Left renal pelvis (tissue), 4 donors: ENCODE data around the gene HNRNPA3. TPM values are rescaled to one million over a fixed set of nuclear protein-coding genes. Genes with fewer than 3 reads are reported as not detected.
A peak's percentile ranks its signal among the peaks of the same experiment; 100 is the strongest.

Source experiments
- DNase-seq, 4 donors: peaks; one replicate each; pipeline ENCODE4 v3.0.0-alpha.2; 2013; ENCODE audit warnings: low read depth in 4 of 4, low spot score in 3 of 4
- polyA plus RNA-seq, 4 donors: library from polyadenylated mRNA; unstranded; fragments of 120-200 nt; gene quantifications; one replicate each; pipeline ENCODE4 v1.2.1, GENCODE V29; 2013; ENCODE audit not compliant: insufficient read length in 4 of 4

HNRNPA3 gene
- polyA plus RNA-seq, 4 donors, result 502 to 720 (median 604) TPM

GRCh38 chr2:177251165-177251542 is 38.6 kb downstream of the HNRNPA3 start:
- no peak for DNase-seq

- no peak for DNase-seq
These were observed 40.4 kb downstream of the HNRNPA3 start for GRCh38 chr2:177252808-177253531.

- DNase-seq, result no peak
These were observed 41.1 kb downstream of the HNRNPA3 start for GRCh38 chr2:177253704-177254103.

DNA sequence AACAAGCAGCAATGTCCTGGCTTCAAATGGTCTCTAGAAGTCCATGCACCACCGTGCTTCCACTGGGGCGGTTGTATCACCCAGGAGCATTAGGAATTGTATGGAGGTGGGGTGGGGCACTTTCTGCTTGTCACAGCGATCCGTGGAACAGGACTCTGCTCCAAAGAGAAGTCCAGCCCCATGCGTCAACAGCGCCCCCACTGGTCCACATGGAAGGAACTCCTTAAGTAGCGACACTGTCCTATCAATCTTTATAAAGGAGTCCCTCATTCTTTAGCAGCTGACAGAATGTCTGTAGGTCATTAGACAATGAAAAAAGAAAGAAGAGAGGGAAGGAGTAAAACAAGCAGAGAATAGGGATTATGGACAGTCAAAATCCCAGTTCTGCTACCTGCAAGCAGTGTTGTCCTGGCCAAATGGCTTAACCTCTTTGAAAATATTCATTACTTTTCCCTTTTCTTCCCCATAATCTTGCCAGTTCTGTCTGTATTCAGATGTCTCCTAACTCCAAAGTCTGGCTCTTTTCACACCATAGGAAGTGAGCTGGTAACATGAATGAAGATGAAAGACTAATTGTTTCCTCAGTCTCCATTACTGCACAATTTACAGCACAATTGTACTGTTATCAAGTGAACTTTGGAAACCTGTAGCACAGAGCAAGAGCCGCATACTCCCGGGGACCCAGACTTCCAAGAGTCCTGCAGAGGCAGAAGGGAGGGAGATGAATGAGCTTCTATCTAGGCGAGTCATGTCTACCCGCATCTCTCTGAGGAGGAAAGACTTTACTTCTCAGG is 42.0 kb downstream of the HNRNPA3 start:
- DNase-seq, result no peak

- DNase-seq, result no peak
These were observed 42.6 kb downstream of the HNRNPA3 start for GRCh38 chr2:177255227-177255601.

DNA sequence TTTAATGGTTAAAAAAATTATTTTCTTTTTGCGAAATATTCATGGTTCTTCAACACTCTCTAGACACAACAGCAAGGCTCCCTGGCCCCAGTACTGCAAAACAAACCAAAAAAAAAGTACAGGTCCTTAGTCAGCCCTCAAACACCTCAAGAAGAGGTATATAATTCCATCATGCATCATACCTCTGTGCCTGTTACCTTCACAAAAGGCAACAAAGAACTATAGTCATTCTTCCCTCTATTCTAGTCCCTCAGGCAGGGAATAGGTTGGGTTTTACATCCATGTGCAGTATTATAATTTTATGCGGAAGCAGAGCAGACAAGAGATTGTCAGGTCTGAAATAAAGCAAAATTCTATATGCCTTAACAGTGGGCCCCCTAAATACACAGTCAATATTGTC is 43.4 kb downstream of the HNRNPA3 start:
- DNase-seq, result no peak

- no peak for DNase-seq
These were observed 44.1 kb downstream of the HNRNPA3 start for GRCh38 chr2:177256695-177257094.

DNA sequence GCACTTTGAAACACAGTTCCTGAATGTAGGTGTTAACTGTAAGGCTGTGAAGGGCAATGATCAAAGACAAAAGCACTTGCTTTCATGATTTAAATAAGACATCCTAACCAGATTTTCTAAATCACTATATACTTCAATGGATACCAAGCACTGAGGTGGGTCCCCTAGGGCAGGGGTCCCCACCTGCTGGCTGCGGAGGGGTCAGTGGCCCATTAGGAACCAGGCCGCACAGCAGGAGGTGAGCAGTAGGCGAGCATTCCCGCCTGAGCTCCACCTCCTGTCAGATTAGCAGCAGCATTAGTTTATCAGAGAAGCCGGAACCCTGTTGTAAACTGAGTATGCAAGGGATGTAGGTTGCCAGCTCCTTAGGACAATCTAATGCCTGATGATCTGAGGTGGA is 44.9 kb downstream of the HNRNPA3 start:
- DNase-seq, result no peak

DNA sequence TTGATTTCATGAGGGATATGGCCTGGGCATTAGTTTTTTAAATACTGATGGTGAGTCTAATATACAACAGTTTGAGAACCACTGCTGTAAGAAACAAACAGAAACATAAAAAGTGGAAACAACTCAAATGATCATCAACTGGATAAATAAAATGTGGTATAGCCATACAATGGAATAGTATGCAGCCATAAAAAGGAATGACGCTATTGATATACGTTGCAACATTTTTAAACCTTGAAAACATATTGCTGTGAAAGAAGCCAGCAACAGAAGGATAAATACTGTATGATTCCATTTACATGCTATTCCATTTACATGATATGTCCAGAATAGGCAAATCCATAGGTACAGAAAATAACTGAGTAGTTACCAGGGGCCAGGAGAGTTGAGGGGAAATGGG is 45.5 kb downstream of the HNRNPA3 start:
- no peak for DNase-seq

DNA sequence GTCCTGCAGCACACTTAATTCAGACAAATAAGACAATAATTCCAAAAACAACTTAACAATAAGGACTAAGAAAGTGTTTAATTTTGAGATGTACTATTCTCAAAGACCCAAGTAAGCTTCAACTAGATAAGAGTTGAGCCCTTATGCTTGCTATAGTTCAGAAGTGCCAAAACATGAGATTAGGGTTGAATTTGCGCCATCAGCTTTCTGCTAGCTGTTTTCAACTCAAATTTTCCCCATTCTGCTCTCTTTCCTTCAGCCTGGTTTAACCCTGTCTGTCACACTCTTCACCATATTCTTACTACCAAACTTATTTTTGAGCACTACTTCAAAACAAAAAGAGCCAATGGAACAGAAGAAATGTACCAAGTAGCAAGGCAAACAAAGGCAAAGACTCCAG is 47.8 kb downstream of the HNRNPA3 start:
- DNase-seq, result no peak

DNA sequence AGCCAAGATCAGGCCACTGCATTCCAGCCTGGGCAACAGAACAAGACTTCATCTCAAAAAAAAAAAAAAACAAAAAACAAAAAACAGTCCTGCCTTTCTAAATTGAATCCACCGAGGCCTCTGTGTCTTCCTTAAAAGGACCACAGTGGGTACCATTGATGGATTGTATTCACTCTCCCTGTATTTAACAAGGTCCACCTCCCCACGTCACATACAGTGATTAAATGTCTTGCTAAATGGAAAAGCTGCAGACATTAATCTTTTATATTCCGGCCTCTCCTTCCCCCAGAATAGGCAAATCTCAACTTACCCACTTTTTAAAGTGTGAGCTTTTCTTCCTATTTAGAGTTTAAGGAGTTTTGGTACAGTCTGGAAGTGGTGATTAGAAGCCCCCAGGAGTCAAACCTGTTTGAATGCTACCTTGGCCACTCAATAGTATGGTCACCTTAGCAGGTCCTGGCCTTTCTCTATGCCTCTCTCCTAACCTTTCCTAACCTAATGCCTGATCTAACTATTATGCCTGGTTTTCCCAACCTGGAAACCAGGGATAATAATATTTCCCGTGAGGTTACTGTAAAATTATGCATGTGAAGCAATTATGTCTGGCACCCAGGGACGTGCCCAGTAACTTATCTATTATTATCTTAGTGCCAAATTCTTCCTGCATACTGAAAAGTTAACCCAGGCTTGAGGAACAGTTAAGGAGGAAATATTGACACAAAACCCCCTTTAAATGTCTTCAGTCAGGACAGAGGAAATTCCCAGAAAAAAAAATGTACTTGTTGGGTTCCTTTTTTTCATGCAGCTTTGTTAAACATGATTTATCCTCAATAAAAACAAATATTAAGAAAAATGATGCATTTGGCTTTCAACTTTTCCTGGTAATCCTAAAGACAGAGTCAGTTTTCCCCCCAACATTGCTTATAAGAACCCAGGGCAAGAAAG is 48.8 kb downstream of the HNRNPA3 start:
- peak in 1 of 4 donors; percentile 7 for DNase-seq

GRCh38 chr2:177262092-177262491 is 49.5 kb downstream of the HNRNPA3 start:
- DNase-seq, result peak in 1 of 4 donors; percentile 29

GRCh38 chr2:177262958-177263450 is 50.4 kb downstream of the HNRNPA3 start:
- DNase-seq, result no peak

- DNase-seq, result peak; percentile 97 to 99 (median 97)
These were observed 51.0 kb downstream of the HNRNPA3 start for GRCh38 chr2:177263451-177264208.

DNA sequence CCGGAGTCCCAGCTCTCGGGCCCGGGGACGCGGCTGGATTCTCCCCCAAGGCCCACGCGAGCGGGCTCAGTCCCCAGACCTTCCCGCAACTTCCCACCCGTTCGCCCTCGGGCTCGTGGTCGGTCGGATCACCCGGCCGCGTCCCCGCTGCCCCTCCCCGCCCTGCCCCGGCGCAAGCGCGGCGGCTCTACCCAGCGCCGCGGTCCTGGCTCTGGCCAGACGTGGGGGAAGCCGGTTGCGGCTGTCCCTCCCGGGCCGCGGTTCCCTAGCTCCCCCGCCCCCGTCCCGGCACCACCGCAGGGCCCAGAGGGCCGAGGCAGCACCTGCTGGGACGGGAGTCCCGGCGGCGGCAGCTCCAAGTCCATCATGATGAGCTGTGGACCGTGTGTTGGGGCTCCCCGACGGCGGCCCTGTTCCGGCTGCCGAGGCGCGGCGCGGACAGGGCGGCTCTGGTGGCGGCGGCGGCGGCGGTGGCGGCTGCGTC is 51.7 kb downstream of the HNRNPA3 start:
- peak in 1 of 4 donors; percentile 29 for DNase-seq

DNA sequence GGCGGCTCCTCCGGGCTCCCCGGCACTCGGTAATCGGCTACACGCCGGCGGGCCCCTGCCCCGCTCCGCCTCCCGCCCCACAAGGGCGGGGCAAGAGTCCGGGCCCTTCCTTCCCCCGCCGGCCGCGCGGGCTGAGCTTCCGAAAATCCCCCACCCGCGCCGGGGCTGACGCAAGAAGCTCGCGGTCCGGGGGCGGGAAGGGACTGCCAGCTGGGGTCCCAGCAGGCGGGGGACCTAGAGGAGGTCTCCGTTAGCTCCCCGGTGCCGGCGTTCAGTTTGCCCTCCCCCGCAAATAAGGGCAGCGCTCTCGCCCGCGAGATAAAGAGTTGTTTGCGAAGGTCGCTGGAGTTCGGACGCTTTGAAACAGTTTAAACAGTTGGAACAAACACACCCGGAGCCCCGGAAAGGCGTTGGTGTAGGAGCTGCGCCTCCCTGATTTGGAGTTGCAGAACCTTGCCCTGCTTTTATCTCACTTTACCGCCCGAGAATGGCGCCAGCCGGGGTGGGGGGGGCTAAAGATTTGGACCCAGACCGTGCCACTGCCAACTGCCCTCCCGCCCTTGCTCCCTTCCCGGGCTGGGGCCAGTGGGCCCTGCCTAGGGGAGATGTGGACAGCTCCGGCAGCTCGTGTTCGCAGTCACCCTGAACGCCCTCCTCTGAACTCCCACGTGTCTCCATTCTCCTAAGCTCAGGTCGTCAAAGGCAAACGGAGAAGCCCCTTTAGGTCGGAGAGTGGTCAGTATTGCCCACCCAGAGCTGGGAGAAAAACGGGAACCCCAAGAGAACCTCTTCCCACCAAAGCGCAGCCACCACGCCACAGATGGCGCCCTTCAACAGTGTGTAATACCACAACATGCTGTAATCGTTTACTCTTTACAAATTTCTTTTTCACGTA is 52.3 kb downstream of the HNRNPA3 start, which contains the start of gene NFE2L2:
TSS of gene NFE2L2 (minus strand) at position 35 of the 895 bp plus-strand sequence. CDS start 151 bp downstream, outside the sequence.
- DNase-seq, result peak; percentile 70 to 85 (median 84)

GRCh38 chr2:177265824-177266817 is 53.5 kb downstream of the HNRNPA3 start:
- DNase-seq, result peak in 1 of 4 donors; percentile 38
